ENCODE measurements around the gene HIPK1. TPM values are rescaled to one million over a fixed set of nuclear protein-coding genes. Genes with fewer than 3 reads are reported as not detected.

The HIPK1 gene
- total RNA-seq, 1 donor from 2014 or later, result 78.3 TPM

- intact Hi-C loops (cut with micrococcal nuclease), result no loop called here
Measured at GRCh38 chr1:113942527-113942926, 13.4 kb downstream of the HIPK1 start.

GRCh38 chr1:113943028-113943811 lies 14.1 kb downstream of the HIPK1 start:
- intact Hi-C loops (cut with micrococcal nuclease), result no loop called here

DNA sequence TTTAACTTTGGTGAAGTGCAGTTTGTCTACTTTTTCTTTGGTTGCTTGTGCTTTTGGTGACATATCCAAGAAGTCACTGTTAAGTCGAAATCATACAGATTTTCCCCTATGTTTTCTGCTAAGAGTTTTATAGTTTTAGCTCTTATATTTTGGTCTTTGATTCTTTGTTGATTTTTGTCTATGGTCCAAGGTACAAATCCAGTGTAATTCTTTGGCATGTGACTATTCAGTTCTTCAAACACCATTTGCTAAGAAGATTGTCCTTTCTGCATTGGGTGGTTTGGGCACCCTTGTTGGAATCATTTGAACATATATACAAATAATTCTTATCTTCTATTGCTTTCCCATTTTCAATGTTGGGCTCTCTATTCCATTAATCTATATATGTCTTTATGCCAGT lies 16.2 kb downstream of the HIPK1 start:
- intact Hi-C loops (cut with micrococcal nuclease), result loop anchor here (5.0 kb wide), 1 partner anchor 38 kb away; the partner anchor contains the start of gene DCLRE1B

DNA sequence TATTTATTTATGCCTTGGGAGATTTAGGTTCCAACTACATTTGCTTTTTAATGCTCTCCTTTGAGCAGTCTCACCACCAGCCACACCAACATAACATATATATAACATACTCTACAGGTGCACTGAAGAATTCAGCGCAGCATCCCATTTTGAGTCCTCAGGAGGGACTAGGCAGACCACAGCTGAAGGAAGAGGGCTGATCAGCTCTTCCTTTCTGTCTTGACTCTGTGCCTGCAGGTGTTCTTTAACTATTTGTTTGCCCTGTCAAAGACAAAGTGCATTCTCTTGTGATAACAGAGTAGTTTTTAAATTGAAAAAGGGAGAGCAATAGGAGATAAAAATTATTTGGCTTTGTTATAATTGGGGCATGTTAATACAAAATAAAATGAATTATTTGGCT lies 17.0 kb downstream of the HIPK1 start:
- intact Hi-C loops (cut with micrococcal nuclease), result loop anchor here (2.0 to 5.0 kb wide), 2 partner anchors 15 to 39 kb away; partner anchors contain the start of gene DCLRE1B

DNA sequence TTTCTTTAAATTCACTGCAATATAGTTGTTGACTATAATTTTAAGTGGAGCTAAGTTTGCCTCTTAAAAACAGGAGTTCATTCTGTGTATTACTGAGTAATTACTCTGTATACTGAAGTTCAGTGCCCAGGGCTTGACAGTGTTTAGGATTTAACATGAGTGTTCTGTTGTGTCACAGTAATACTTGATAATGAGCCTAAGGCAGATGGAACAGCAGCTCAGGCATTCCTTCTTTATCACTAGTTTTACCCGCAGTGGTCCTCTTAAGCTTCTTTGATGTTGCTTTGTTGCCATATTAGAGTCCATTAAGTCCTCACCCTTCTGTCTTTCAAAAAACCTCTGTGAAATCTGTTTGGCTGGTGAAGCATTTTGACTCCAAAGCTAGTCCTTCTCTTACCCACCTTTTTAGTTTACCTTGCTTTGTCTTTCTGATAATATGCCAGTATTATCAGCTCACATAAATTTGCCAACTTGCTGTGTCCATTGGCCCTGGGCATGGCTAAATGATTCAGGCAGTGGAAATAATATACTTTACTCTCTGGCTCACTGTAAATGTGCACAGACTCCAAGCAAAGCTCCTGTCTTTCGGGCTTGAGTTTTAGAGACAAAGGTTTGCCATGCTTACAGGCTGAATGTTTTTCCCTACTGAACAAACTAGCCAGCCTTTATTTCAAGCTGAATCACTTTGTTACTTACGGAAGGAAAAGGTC lies 17.7 kb downstream of the HIPK1 start:
- intact Hi-C loops (cut with micrococcal nuclease), result loop anchor here (2.0 to 5.0 kb wide), 2 partner anchors 16 to 40 kb away; partner anchors contain the start of gene DCLRE1B

- intact Hi-C loops (cut with micrococcal nuclease), result loop anchor here (2.0 to 5.0 kb wide), 2 partner anchors 17 to 40 kb away; partner anchors contain the start of gene DCLRE1B
Measured at GRCh38 chr1:113947388-113948107, 18.4 kb downstream of the HIPK1 start.

DNA sequence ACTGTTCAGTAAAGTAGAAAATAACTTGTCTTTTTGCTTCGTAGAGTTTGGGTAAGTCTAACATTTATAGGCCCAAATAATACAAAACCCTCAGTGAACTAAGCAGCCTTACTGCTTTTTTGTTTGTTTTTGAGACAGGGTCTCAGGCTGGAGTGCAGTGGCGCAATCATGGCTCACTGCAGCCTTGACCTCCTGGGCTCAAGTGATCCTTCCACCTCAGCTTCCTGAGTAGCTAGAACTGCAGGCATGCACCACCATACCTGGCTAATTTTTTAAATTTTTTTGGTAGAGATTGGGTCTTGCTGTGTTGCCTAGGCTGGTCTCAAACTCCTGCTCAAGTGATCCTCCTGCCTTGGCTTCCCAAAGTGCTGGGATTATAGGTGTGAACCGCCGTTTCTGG lies 19.0 kb downstream of the HIPK1 start:
- intact Hi-C loops (cut with micrococcal nuclease), result loop anchor here (5.0 kb wide), 1 partner anchor 41 kb away; the partner anchor contains the start of gene DCLRE1B

GRCh38 chr1:113949007-113949406 lies 19.9 kb downstream of the HIPK1 start:
- intact Hi-C loops (cut with micrococcal nuclease), result loop anchor here (5.0 kb wide), 1 partner anchor 42 kb away; the partner anchor contains the start of gene DCLRE1B

GRCh38 chr1:113950908-113951307 lies 21.8 kb downstream of the HIPK1 start:
- intact Hi-C loops (cut with micrococcal nuclease), result no loop called here

DNA sequence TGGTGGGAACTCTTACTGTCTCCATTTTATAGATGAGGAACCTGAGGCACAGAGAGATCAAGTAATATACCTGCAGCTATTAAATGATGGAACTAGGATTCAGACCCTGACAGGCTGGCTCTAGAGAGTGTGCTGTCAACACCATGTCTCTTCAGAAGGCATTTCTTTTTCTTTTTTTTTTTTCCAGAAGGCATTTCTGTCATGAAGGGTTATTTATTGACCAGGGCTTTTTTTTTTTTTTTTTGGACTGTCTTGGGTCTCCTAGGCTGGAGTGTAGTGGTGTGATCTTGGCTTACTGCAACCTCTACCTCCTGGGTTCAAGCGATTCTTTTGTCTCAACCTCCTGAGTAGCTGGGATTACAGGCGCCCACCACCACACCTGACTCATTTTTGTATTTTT lies 22.6 kb downstream of the HIPK1 start:
- intact Hi-C loops (cut with micrococcal nuclease), result no loop called here

GRCh38 chr1:113957984-113958383 lies 28.9 kb downstream of the HIPK1 start:
- intact Hi-C loops (cut with micrococcal nuclease), result no loop called here

DNA sequence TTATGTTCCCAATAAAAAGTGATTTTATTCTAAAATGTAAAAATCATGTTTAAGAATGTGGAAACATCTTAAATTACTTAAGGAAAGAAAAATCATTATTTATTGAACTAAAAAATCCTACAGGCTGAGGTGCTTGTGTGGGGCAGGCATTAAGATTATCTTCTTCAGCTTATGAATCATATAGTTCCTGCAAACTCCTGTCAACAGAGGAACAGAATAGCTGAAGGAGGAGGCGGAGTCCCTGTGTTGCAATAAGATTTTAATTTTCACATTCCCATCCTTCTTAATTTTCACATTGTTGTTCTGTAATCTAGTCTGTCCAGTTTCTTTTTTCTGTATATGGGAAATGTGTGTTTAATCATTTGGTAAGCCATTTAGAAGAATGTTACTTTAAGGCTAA lies 29.6 kb downstream of the HIPK1 start:
- intact Hi-C loops (cut with micrococcal nuclease), result no loop called here

DNA sequence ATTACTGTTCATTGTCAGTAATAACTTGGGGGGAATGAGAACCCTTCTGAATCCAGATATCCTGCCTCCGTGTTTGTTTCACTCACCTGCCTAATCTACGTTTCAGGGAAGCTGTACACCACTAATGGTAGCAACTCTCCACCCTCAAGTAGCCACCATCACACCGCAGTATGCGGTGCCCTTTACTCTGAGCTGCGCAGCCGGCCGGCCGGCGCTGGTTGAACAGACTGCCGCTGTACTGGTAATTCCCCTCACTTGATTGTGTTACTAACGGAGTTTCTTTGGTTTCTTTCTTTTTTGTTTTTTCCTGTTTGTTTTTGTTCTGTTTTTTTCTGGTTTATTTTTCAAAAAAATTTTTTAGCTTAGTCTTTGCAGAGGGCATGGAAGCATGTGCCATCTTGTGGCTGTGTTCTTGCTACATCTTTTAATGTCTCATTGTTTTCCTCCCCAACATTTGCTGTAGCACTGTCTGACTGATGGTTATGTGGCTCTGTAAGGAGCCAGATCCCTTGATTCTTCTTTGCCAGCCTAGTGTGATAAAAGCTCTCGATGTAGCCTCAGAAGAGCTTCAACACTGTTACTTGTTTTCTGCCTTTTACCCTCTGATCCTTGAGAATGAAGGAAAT lies 34.3 kb downstream of the HIPK1 start:
- intact Hi-C loops (cut with micrococcal nuclease), result loop anchor here (2.0 to 5.0 kb wide), 2 partner anchors 59 to 126 kb away; partner anchors contain the start of genes AP4B1 and DCLRE1B

DNA sequence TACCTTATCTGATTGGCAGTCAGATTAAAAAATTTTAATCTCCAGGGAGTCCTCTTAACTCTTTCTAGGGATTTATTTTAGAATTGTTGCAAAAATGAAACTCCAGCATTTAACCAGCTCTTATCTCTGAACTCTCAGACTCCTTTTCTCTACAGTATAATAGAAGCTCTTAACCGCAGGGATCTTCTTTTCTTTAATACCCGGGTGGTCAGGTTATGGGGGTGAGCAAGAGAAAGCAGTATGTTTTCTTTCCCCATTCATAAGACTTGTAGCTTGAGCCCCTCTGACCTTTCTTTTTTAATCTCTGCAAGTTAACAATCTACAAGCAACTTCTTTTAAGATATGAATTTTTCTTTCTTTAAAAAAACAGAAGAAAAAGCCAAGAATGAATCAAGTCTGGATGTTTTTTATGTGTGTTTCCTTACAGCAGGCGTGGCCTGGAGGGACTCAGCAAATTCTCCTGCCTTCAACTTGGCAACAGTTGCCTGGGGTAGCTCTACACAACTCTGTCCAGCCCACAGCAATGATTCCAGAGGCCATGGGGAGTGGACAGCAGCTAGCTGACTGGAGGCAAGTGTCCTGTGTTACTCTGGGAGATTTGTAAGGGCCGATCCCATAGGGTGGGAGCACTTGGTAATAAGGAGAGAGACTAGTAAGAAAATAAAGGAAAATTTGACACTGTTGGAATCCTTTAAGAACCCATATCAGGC lies 36.7 kb downstream of the HIPK1 start:
- intact Hi-C loops (cut with micrococcal nuclease), result no loop called here

- intact Hi-C loops (cut with micrococcal nuclease), result no loop called here
Measured at GRCh38 chr1:113972954-113973353, 43.8 kb downstream of the HIPK1 start.

DNA sequence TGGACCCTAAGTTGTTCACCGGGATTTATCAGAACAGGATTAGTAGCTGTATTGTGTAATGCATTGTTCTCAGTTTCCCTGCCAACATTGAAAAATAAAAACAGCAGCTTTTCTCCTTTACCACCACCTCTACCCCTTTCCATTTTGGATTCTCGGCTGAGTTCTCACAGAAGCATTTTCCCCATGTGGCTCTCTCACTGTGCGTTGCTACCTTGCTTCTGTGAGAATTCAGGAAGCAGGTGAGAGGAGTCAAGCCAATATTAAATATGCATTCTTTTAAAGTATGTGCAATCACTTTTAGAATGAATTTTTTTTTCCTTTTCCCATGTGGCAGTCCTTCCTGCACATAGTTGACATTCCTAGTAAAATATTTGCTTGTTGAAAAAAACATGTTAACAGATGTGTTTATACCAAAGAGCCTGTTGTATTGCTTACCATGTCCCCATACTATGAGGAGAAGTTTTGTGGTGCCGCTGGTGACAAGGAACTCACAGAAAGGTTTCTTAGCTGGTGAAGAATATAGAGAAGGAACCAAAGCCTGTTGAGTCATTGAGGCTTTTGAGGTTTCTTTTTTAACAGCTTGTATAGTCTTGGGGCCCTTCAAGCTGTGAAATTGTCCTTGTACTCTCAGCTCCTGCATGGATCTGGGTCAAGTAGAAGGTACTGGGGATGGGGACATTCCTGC lies 46.2 kb downstream of the HIPK1 start:
- intact Hi-C loops (cut with micrococcal nuclease), result no loop called here

GRCh38 chr1:113976609-113977278 lies 47.6 kb downstream of the HIPK1 start:
- intact Hi-C loops (cut with micrococcal nuclease), result no loop called here

DNA sequence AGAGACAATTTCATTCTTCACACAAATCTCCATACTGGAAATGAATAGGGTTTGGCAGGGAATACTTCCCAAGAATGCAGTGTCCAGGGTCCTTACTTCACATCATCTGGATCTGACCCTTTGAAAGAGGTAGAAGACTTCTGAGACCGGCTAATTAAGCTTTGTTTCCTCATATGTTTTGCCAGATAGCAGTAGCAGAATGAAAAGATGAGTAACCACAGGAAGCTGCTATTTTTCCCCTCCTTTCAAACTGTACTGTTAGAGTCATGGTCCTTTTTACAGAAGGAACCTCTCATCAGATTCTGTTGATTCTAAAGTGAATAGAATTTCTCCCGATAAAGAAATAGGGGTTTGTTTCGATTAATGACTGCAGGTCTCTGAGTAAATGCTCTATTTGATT lies 48.8 kb downstream of the HIPK1 start:
- intact Hi-C loops (cut with micrococcal nuclease), result loop anchor here (1.0 kb wide), 1 partner anchor 304 kb away; no protein-coding TSS in a partner anchor

Measured in T-helper 2 cell treated with Interferon-gamma antibody and Interleukin-4, amounts not matched to agents 100 ng/mL and 5 ng/mL, for 36 hours (primary cell).